ENCODE data around the gene IFITM10. TPM values are rescaled to one million over a fixed set of nuclear protein-coding genes. Genes with fewer than 3 reads are reported as not detected.
"Not testable (repeated sequence)": the region's sequence is repeated elsewhere in the genome, so short reads cannot be mapped to it uniquely, and the experiment has no call there.

Gene IFITM10
- total RNA-seq, 1 donor from 2014 or later, result 0.34 TPM

- H3K4me1 Mint-ChIP-seq (ENCODE audit: low read depth); H3K27me3 Mint-ChIP-seq (ENCODE audit: low read depth); H3K4me3 Mint-ChIP-seq (ENCODE audit: low read depth); intact Hi-C loops (cut with micrococcal nuclease); DNase-seq (ENCODE audit: low spot score); H3K27ac Mint-ChIP-seq; H3K9me3 Mint-ChIP-seq; H3K36me3 Mint-ChIP-seq (ENCODE audit: low read depth): not testable (repeated sequence)
Measured at GRCh38 chr11:1684886-1685874, 65.2 kb downstream of the IFITM10 start.

DNA sequence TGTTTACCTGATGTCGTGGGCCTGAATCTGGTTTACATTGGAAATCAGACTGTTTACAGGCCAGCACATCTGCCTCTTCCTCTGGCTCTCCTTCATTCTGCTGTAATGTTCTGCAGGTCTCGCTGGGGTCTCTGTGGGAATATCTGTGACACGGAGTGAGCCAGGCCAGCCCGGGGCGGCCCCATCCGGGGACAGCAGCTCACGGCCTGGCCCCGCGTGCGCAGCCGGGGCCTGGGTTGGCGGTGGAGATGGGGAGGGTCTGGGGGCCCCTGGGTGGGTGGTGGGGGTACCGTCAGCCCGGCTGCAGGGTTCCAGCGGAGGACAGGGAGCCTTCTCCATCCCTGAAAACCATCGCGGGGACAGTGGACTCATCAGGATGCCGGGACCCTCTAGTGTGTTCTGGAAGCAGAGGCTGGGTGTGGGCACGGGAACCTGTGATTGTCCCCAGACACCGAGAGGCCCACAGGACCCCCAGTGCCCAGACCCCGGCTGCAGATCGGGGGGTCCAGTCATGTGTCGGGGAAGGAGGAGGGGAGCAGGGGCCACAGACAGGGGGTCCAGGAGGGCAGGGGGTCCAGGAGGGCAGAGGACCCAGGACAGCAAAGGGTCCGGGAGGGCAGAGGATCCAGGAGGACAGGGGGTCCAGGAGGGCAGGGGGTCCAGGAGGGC lies 66.4 kb downstream of the IFITM10 start:
- H3K27ac Mint-ChIP-seq; H3K36me3 Mint-ChIP-seq (ENCODE audit: low read depth); H3K27me3 Mint-ChIP-seq (ENCODE audit: low read depth); H3K4me3 Mint-ChIP-seq (ENCODE audit: low read depth); intact Hi-C loops (cut with micrococcal nuclease); H3K4me1 Mint-ChIP-seq (ENCODE audit: low read depth); H3K9me3 Mint-ChIP-seq; DNase-seq (ENCODE audit: low spot score): not testable (repeated sequence)

DNA sequence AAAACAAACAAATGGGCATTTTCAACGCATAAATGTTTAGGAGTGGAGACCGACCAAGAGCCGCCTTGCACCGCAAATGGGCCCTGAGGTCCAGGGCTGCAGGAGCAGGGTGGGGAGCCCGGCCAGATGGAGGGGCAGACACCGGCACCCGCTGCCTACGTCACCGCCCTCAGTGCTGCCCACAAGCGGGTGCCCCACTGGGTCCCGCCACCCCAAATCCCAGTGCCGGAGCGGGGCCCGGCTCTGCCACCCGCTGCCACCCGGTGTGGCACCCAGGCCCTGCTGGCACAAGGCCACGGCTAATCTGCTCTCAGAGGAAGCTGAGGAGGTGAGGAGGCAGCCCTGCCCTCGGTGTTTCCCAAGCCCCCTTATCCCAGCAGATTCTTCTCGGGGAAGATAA lies 67.2 kb downstream of the IFITM10 start:
- H3K9me3 Mint-ChIP-seq; H3K27me3 Mint-ChIP-seq (ENCODE audit: low read depth); DNase-seq (ENCODE audit: low spot score); H3K4me3 Mint-ChIP-seq (ENCODE audit: low read depth); intact Hi-C loops (cut with micrococcal nuclease); H3K36me3 Mint-ChIP-seq (ENCODE audit: low read depth); H3K4me1 Mint-ChIP-seq (ENCODE audit: low read depth); H3K27ac Mint-ChIP-seq: not testable (repeated sequence)

Other genes with a start within 250 kb of the IFITM10 start
- 1.2 and 1.8 TPM in 2 replicates for gene DUSP8, start 178.3 kb downstream of the IFITM10 start, total RNA-seq
- not detected in 2 replicates for gene KRTAP5-1, start 165.3 kb downstream of the IFITM10 start, total RNA-seq
- not detected in 2 replicates for gene KRTAP5-2, start 152.3 kb downstream of the IFITM10 start, total RNA-seq
- gene KRTAP5-3, start 142.1 kb downstream of the IFITM10 start, total RNA-seq, result not detected in 2 replicates
- gene KRTAP5-4, start 128.5 kb downstream of the IFITM10 start, total RNA-seq, result not detected in 2 replicates
- not detected in 2 replicates for gene KRTAP5-5, start 120.8 kb downstream of the IFITM10 start, total RNA-seq
- gene KRTAP5-6, start 53.4 kb downstream of the IFITM10 start, total RNA-seq, result not detected in 2 replicates
- 73.5 and 76.3 TPM in 2 replicates for gene CTSD, start 13.3 kb upstream of the IFITM10 start, total RNA-seq
- gene SYT8, start 84.4 kb upstream of the IFITM10 start, total RNA-seq, result not detected in 2 replicates
- gene TNNI2, start 88.4 kb upstream of the IFITM10 start, total RNA-seq, result 0.27 TPM in 1 of 2 replicates, not detected in the other
- 442 and 449 TPM in 2 replicates for gene LSP1, start 102.5 kb upstream of the IFITM10 start, total RNA-seq
- gene PRR33, start 141.3 kb upstream of the IFITM10 start, total RNA-seq, result 0.05 TPM in 1 of 2 replicates, not detected in the other
- 2.0 and 2.9 TPM in 2 replicates for gene TNNT3, start 169.1 kb upstream of the IFITM10 start, total RNA-seq
- 65.1 and 72.2 TPM in 2 replicates for gene MRPL23, start 196.7 kb upstream of the IFITM10 start, total RNA-seq
- 0.34 TPM in 1 of 2 replicates, not detected in the other for gene H19, start 247.2 kb upstream of the IFITM10 start, total RNA-seq

Measured in activated T-helper 2 cell treated with anti-CD3 and anti-CD28 coated beads, Interferon-gamma antibody, Interleukin-2, Interleukin-4, amounts not matched to agents 10 μg/mL and 5 μg/mL and 100 μg/mL, durations not matched to agents 14 hours and 24 hours and 36 hours (primary cell).